Neural progenitor cell (in vitro differentiated cells): ENCODE measurements around the gene DROSHA.

ENCODE experiments used
- EZH2 ChIP-seq: fragments of 200-600 bp; sonication (generic); IDR thresholded peaks from 2 replicates; pipeline ENCODE4 v1.6.1; 2017; ENCODE audit warnings: antibody characterized with exemption, mild to moderate bottlenecking, moderate library complexity
- TF ChIP-seq, protein P1 (sequence below): fragments of 200-600 bp; sonication (generic); IDR thresholded peaks from 2 replicates; pipeline ENCODE4 v1.5.1; 2017; ENCODE audit warnings: antibody characterized with exemption, mild to moderate bottlenecking

DNA sequence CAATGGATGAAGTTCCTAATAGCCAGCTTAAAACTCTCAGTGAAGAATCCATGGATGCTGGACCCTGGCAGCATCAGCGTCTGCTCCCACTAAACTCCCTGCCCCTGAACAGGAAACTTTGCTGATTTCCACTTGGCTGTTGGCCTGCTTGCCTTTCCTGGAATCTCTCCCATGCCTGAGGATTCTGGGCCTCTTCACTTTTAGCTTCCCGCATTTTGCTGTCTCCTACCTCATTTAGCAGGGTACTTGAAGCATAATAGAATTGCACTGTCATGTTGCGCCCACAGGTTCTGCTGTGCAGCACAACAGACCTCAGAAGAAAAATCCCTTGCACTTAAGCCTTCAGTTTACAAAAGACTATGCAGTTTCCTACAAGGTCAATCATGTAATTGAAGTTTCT lies 127.6 kb downstream of the DROSHA start:
- TF ChIP-seq, protein P1, sequence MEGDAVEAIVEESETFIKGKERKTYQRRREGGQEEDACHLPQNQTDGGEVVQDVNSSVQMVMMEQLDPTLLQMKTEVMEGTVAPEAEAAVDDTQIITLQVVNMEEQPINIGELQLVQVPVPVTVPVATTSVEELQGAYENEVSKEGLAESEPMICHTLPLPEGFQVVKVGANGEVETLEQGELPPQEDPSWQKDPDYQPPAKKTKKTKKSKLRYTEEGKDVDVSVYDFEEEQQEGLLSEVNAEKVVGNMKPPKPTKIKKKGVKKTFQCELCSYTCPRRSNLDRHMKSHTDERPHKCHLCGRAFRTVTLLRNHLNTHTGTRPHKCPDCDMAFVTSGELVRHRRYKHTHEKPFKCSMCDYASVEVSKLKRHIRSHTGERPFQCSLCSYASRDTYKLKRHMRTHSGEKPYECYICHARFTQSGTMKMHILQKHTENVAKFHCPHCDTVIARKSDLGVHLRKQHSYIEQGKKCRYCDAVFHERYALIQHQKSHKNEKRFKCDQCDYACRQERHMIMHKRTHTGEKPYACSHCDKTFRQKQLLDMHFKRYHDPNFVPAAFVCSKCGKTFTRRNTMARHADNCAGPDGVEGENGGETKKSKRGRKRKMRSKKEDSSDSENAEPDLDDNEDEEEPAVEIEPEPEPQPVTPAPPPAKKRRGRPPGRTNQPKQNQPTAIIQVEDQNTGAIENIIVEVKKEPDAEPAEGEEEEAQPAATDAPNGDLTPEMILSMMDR = no peak
- TF ChIP-seq EZH2 = no peak
